Psoas muscle (tissue), 8 donors: ENCODE measurements around the gene NIPAL3. TPM values are rescaled to one million over a fixed set of nuclear protein-coding genes. Genes with fewer than 3 reads are reported as not detected.

Experiments used
- ATAC-seq, 4 donors: fragments of 200-7000 bp; cut with Tn5 transposase; one replicate each; pipeline ENCODE4 v1.9.1; 2020; ENCODE audit warnings: moderate library complexity in 3 of 4, mild to moderate bottlenecking in 2 of 4
- DNase-seq, 2 donors: peaks; one replicate each; pipeline ENCODE4 v3.0.0-alpha.2; 2020
- H3K27ac ChIP-seq: fragments of 200-600 bp; one replicate; pipeline ENCODE4 v1.8.0; 2022
- H3K27me3 ChIP-seq, 3 donors: fragments of 200-600 bp in 1 of 3; one replicate each; pipeline versions ENCODE4 v1.6.1 to v1.8.0; 2013 to 2022; ENCODE audit warnings: low read length in 2 of 3, mild to moderate bottlenecking in 2 of 3, moderate library complexity in 1 of 3; ENCODE audit not compliant: insufficient read depth in 3 of 3
- H3K36me3 ChIP-seq, 2 donors: fragments of 200-600 bp in 1 of 2; one replicate each; pipeline versions ENCODE4 v1.6.1 to v1.8.0; 2013 to 2022; ENCODE audit warnings: low read depth in 1 of 2, mild to moderate bottlenecking in 1 of 2, moderate library complexity in 1 of 2; ENCODE audit not compliant: insufficient read depth in 1 of 2
- H3K4me1 ChIP-seq: fragments of 200-600 bp; one replicate; pipeline ENCODE4 v1.8.0; 2022
- H3K4me3 ChIP-seq: fragments of 200-600 bp; one replicate; pipeline ENCODE4 v1.8.0; 2022; ENCODE audit warnings: mild to moderate bottlenecking
- H3K9me3 ChIP-seq: fragments of 200-600 bp; one replicate; pipeline ENCODE4 v1.8.0; 2022
- CTCF ChIP-seq: fragments of 200-600 bp; IDR thresholded peaks from one replicate; pipeline ENCODE4 v1.8.0; 2022; ENCODE audit warnings: antibody characterized with exemption
- WGBS, 3 donors: extraction: QIAGEN DNeasy Blood & Tissue Kit; methylation state at CpG; one replicate each; pipeline versions ENCODE4 v1.1.6 to v1.1.7; 2013; 5-methylcytosine and 5-hydroxymethylcytosine counted together
- intact Hi-C, 2 donors: fragments of 100-400 bp; cut with DNase I; formaldehyde crosslinking; loops; one replicate each; pipeline versions ENCODE4 v1.11.0 to v1.14.2; 2022
- polyA plus RNA-seq, 3 donors: library from polyadenylated mRNA; stranded (reverse); fragments of 200-250 nt; gene quantifications; one replicate each; pipeline ENCODE4 v1.2.3, GENCODE V29; 2013
- total RNA-seq, 4 donors: library from RNA; stranded (reverse); fragmentation: NEBNext Ultra II Directional in 2 of 4; extraction: Animal tissue kit (Norgen Biotek cat#: 25700) in 2 of 4; gene quantifications; one replicate each; pipeline versions ENCODE4 v1.2.1 to v1.2.4, GENCODE V29; 2021 to 2023
- donor health status: healthy with polysubstance abuse.
- donor health status: DM: no; HTN: no; CAD: no; lungs with moderate emphysema.
- donor health status: Bipolar disorder and iron deficiency.
- donor health status: healthy.
- donor health status: DM: yes; HTN: yes; CAD: no.
- donor health status: DM: no; HTN: no; CAD: no.
- donor health status: DM: no; HTN: no; CAD: no.
- donor health status: DM: yes; HTN: yes; CAD: no.

NIPAL3 gene
- total and polyA plus RNA-seq, 7 donors: 1.1 to 10.9 (median 3.9) TPM

GRCh38 chr1:24420547-24420946 is 4.9 kb downstream of the NIPAL3 start:
- ATAC-seq (no peak), DNase-seq (no peak)
- Histone ChIP-seq H3K4me3 (no peak overlapping the region), H3K27me3 (no peaks in the 10 kb centered on the region), H3K4me1 (no peaks in the 10 kb centered on the region), H3K36me3 (peaks cover 0 to 4% of the 10 kb centered on the region in 2 donors), H3K9me3 (no peaks in the 10 kb centered on the region), H3K27ac (no peak overlapping the region)
- 89 to 92% (median 91%) methylated on average over 4 of the region's 4 CpGs for WGBS, 3 donors
- TF ChIP-seq CTCF: no peak
- intact Hi-C loops: loop anchor here in 1 of 2 donors (10.0 kb wide), 1 partner anchor 214 kb away; no protein-coding TSS in a partner anchor

- Histone ChIP-seq H3K4me3 (no peak overlapping the region), H3K27me3 (no peaks in the 10 kb centered on the region), H3K27ac (no peak overlapping the region), H3K4me1 (no peaks in the 10 kb centered on the region), H3K36me3 (peaks cover 0 to 4% of the 10 kb centered on the region in 2 donors), H3K9me3 (no peaks in the 10 kb centered on the region)
- intact Hi-C loops: loop anchor here in 1 of 2 donors (10.0 kb wide), 1 partner anchor 213 kb away; no protein-coding TSS in a partner anchor
- no peak for DNase-seq
- 87 to 92% (median 87%) methylated on average over 2 of the region's 2 CpGs for WGBS, 3 donors
- ATAC-seq: no peak
- TF ChIP-seq CTCF: no peak
Measured at GRCh38 chr1:24421502-24421901, 5.9 kb downstream of the NIPAL3 start.

- intact Hi-C loops: loop anchor here in 1 of 2 donors (10.0 kb wide), 1 partner anchor 211 kb away; no protein-coding TSS in a partner anchor
- Histone ChIP-seq H3K9me3 (no peaks in the 10 kb centered on the region), H3K4me1 (no peaks in the 10 kb centered on the region), H3K36me3 (peaks cover 0 to 4% of the 10 kb centered on the region in 2 donors), H3K27me3 (no peaks in the 10 kb centered on the region), H3K27ac (no peak overlapping the region), H3K4me3 (no peak overlapping the region)
- no peak for ATAC-seq
- WGBS, 3 donors: 84 to 90% (median 88%) methylated on average over 5 of the region's 5 CpGs
- no peak for TF ChIP-seq CTCF
- no peak for DNase-seq
Measured at GRCh38 chr1:24424207-24424606, 8.6 kb downstream of the NIPAL3 start.

GRCh38 chr1:24424990-24425389 is 9.4 kb downstream of the NIPAL3 start:
- ATAC-seq: no peak

More at GRCh38 chr1:24424990-24425389, 9.4 kb downstream of the NIPAL3 start:
- intact Hi-C loops: loop anchor here in 1 of 2 donors (10.0 kb wide), 1 partner anchor 210 kb away; no protein-coding TSS in a partner anchor
- H3K9me3 ChIP-seq: no peaks in the 10 kb centered on the region
- no peaks in the 10 kb centered on the region for H3K4me1 ChIP-seq
- TF ChIP-seq CTCF: no peak
- no peak overlapping the region for H3K27ac ChIP-seq
- WGBS, 3 donors: 90 to 94% (median 91%) methylated on average over 3 of the region's 3 CpGs
- DNase-seq: no peak
- H3K36me3 ChIP-seq: peaks cover 0 to 4% of the 10 kb centered on the region in 2 donors
- H3K4me3 ChIP-seq: no peak overlapping the region
- H3K27me3 ChIP-seq: no peaks in the 10 kb centered on the region
